Stimulated activated CD4-positive, alpha-beta T cell treated with anti-CD3 and anti-CD28 coated beads, Interleukin-4, amount 100 ng/mL, for 24 hours (primary cell): ENCODE results near the gene KDM2B.
"Not testable (repeated sequence)": the region's sequence is repeated elsewhere in the genome, so short reads cannot be mapped to it uniquely, and the experiment has no call there.

Experiments
- DNase-seq: peaks from one replicate; pipeline ENCODE4 v3.0.0-alpha.2; 2020

The KDM2B gene

GRCh38 chr12:121583334-121583661, 2.5 kb upstream of the KDM2B start:
- DNase-seq, result not testable (repeated sequence)

GRCh38 chr12:121582583-121583333, 1.9 kb upstream of the KDM2B start:
- no peak for DNase-seq

- no peak for DNase-seq
Observed at GRCh38 chr12:121581686-121582429, 1.0 kb upstream of the KDM2B start.

GRCh38 chr12:121579981-121580868, 598 bp downstream of the KDM2B start:
- DNase-seq, result peak; percentile 65

GRCh38 chr12:121579190-121579791, 1.5 kb downstream of the KDM2B start:
- DNase-seq, result peak; percentile 35

- DNase-seq, result no peak
Observed at GRCh38 chr12:121578230-121579189, 2.3 kb downstream of the KDM2B start.

GRCh38 chr12:121577443-121578180, 3.2 kb downstream of the KDM2B start:
- no peak for DNase-seq

- no peak for DNase-seq
Observed at GRCh38 chr12:121576851-121577391, 3.9 kb downstream of the KDM2B start.

GRCh38 chr12:121575952-121576625, 4.7 kb downstream of the KDM2B start:
- no peak for DNase-seq

GRCh38 chr12:121575051-121575450, 5.8 kb downstream of the KDM2B start:
- no peak for DNase-seq

GRCh38 chr12:121574025-121574424, 6.8 kb downstream of the KDM2B start:
- DNase-seq, result no peak

GRCh38 chr12:121571920-121572319, 8.9 kb downstream of the KDM2B start:
- DNase-seq, result no peak

- no peak for DNase-seq
Observed at GRCh38 chr12:121570467-121571283, 10.1 kb downstream of the KDM2B start.

GRCh38 chr12:121568971-121569751, 11.7 kb downstream of the KDM2B start:
- no peak for DNase-seq

GRCh38 chr12:121568518-121568917, 12.3 kb downstream of the KDM2B start:
- no peak for DNase-seq

GRCh38 chr12:121565076-121565475, 15.7 kb downstream of the KDM2B start:
- DNase-seq, result no peak

GRCh38 chr12:121562488-121562887, 18.3 kb downstream of the KDM2B start:
- no peak for DNase-seq

GRCh38 chr12:121561009-121561395, 19.8 kb downstream of the KDM2B start:
- no peak for DNase-seq
